ENCODE measurements around the gene DUT.

Gene DUT

GRCh38 chr15:48366584-48367312 lies 35.5 kb downstream of the DUT start:
- TF ChIP-seq SIN3A (IDR thresholded peaks at IDR 0.05; ENCODE audit: borderline replicate concordance, insufficient read depth, low read length) (no peak), FOXP2 (optimal IDR thresholded peaks at IDR 0.05; ENCODE audit: borderline replicate concordance, extremely low read depth, extremely low read length, insufficient read depth) (no peak), POLR2AphosphoS5 (IDR thresholded peaks at IDR 0.05; ENCODE audit: low read depth, low read length) (no peak), TAF1 (IDR thresholded peaks at IDR 0.05; ENCODE audit: borderline replicate concordance, insufficient read depth, low read length) (no peak), REST (IDR thresholded peaks at IDR 0.05; ENCODE audit: insufficient read depth in 1 of 2, low read depth in 2 of 2, low read length in 2 of 2) (no peak)

- TF ChIP-seq TAF1 (IDR thresholded peaks at IDR 0.05; ENCODE audit: borderline replicate concordance, insufficient read depth, low read length): no peak
- TF ChIP-seq POLR2AphosphoS5 (IDR thresholded peaks at IDR 0.05; ENCODE audit: low read depth, low read length): no peak
- TF ChIP-seq REST (IDR thresholded peaks at IDR 0.05; ENCODE audit: insufficient read depth in 1 of 2, low read depth in 2 of 2, low read length in 2 of 2): no peak
- no peak for TF ChIP-seq SIN3A (IDR thresholded peaks at IDR 0.05; ENCODE audit: borderline replicate concordance, insufficient read depth, low read length)
- TF ChIP-seq FOXP2 (optimal IDR thresholded peaks at IDR 0.05; ENCODE audit: borderline replicate concordance, extremely low read depth, extremely low read length, insufficient read depth): no peak
Observed at GRCh38 chr15:48367483-48367882, 36.3 kb downstream of the DUT start.

- TF ChIP-seq TAF1 (IDR thresholded peaks at IDR 0.05; ENCODE audit: borderline replicate concordance, insufficient read depth, low read length) (no peak), SIN3A (IDR thresholded peaks at IDR 0.05; ENCODE audit: borderline replicate concordance, insufficient read depth, low read length) (no peak), FOXP2 (optimal IDR thresholded peaks at IDR 0.05; ENCODE audit: borderline replicate concordance, extremely low read depth, extremely low read length, insufficient read depth) (no peak), REST (IDR thresholded peaks at IDR 0.05; ENCODE audit: insufficient read depth in 1 of 2, low read depth in 2 of 2, low read length in 2 of 2) (no peak), POLR2AphosphoS5 (IDR thresholded peaks at IDR 0.05; ENCODE audit: low read depth, low read length) (no peak)
Observed at GRCh38 chr15:48370460-48370859, 39.2 kb downstream of the DUT start.

GRCh38 chr15:48371550-48371949 lies 40.3 kb downstream of the DUT start:
- no peak for TF ChIP-seq TAF1 (IDR thresholded peaks at IDR 0.05; ENCODE audit: borderline replicate concordance, insufficient read depth, low read length)
- no peak for TF ChIP-seq FOXP2 (optimal IDR thresholded peaks at IDR 0.05; ENCODE audit: borderline replicate concordance, extremely low read depth, extremely low read length, insufficient read depth)
- TF ChIP-seq POLR2AphosphoS5 (IDR thresholded peaks at IDR 0.05; ENCODE audit: low read depth, low read length): no peak
- TF ChIP-seq REST (IDR thresholded peaks at IDR 0.05; ENCODE audit: insufficient read depth in 1 of 2, low read depth in 2 of 2, low read length in 2 of 2): no peak
- TF ChIP-seq SIN3A (IDR thresholded peaks at IDR 0.05; ENCODE audit: borderline replicate concordance, insufficient read depth, low read length): no peak
